SKM-1 treated with dmso at 0.1 percent for 144 hours (cell line): ENCODE data around the gene RBBP4.
"Not testable (repeated sequence)": the region's sequence is repeated elsewhere in the genome, so short reads cannot be mapped to it uniquely, and the experiment has no call there.

Experiments used
- DNase-seq: peaks from one replicate; lab custom pipeline; 2025; ENCODE audit not compliant: unreplicated experiment; lab: John Stamatoyannopoulos, UW

The RBBP4 gene

GRCh38 chr1:32639489-32640075, 11.4 kb upstream of the RBBP4 start:
- no peak for DNase-seq

DNA sequence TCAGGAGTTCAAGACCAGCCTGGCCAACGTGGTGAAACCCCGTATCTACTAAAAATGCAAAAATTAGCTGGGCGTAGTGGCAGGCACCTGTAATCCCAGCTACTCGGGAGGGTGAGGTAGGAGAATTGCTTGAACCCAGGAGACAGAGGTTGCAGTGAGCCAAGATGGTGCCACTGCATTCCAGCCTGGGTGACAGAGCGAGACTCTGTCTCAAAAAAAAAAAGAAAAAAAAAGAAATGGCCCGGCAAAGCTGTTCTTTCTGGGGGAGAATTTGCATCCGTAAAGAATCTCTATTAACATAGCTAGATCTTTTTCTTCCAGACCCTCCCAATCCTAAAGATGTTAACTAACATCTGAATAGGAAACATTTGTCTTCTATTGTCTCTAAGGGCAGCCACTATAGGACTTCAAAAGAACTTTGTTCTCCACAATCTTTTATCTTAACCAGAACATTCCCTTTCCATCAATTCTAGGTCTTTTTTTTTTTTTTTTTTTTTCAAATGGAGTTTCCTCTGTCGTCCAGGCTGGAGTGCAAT, 8.6 kb upstream of the RBBP4 start:
- DNase-seq, result not testable (repeated sequence)

DNA sequence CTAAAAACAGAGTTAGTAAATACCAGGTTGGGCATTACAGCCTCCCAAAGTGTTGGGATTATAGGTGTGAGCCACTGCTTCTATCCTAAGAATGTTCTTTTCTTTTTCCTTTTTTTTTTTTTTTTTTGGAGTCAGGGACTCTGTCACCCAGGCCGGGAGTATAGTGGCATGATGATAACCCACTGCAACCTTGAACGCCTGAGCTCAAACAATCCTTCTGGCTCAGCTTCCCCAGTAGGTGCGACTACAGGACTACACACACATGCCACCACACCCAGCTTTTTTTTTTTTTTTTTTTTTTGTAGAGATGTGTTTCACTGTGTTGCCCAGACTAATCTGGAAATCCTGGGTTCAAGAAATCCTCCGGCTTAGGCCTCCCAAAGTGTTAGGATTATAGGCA, 6.6 kb upstream of the RBBP4 start:
- no peak for DNase-seq

- DNase-seq, result no peak
Observed at GRCh38 chr1:32647308-32648134, 3.5 kb upstream of the RBBP4 start.

DNA sequence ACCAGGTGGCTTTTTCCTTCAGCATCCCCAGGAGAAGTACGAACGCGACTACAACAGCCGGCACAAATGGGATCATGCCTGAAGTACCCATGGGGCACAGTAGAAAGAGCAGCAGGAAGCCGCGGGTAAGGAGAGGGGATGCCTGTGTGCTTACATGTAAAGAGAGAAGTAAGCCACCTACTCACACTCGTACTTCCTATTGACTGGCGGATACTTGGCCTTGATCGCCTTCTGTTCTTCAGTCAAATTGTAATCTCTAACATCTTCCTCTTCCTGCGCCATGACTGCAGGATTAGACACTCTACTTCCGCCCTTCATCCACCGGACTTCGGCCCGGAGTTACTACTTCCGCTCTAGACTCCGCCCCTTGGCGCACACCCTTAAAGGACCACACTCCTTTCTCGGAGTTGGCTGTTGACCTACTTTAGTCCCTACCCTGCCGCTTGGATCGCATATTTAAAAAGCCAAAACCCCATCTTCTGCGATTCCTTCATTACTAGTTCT, 708 bp upstream of the RBBP4 start, which contains the start of gene ZBTB8OS:
TSS of gene ZBTB8OS (minus strand) at position 303 of the 504 bp plus-strand sequence. CDS start at position 282, 21 bp downstream.
- DNase-seq, result peak; percentile 97

GRCh38 chr1:32651461-32652073, 559 bp downstream of the RBBP4 start:
- DNase-seq, result no peak

DNA sequence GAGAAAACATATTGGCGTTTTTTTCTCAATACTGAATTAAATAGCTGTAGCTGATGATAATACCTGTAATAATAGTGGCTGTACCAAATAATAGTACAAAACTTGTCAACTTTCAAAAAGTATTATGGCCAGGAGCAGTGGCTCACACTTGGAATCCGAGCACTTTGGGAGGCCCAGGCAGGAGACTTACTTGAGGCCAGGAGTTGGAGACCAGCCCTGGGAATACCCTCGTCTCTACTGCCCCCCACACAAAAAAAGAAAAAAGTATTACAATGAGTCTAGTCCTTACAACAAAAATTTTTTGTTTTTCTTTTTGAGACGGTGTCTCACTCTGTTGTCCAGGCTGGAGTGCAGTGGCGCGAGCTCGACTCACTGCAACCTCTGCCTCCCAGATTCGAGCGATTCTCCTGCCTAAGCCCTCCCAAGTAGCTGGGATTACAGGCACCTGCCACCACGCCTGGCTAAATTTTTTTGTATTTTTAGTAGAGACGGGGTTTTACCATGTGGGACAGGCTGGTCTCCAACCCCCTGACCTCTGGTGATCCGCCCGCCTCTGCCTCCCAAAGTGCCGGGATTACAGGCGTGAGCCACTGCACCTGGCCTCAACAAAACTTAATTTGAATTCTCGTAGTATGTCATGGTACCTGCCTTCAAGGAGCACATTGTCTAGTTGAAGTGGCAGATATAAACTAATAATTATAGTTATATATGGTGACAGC, 1.4 kb downstream of the RBBP4 start:
- DNase-seq, result no peak

DNA sequence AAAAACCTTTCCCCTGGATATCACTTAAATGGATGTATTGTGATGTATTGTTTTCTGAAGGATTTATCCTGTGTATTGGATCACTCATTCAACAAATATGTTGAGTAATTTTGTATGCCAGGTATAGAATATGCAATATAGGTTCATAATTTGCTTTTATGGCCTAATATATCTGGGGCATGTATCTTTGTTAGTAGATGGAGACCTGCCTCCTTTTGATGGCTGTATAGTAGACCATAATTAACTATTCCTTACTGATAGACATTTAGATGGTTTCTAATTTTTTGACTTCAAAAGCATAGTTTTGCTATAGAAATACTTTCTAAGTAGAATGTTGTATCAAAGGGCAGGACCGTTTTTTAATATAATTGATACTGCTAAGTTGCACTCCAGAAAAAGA, 8.6 kb downstream of the RBBP4 start:
- no peak for DNase-seq

DNA sequence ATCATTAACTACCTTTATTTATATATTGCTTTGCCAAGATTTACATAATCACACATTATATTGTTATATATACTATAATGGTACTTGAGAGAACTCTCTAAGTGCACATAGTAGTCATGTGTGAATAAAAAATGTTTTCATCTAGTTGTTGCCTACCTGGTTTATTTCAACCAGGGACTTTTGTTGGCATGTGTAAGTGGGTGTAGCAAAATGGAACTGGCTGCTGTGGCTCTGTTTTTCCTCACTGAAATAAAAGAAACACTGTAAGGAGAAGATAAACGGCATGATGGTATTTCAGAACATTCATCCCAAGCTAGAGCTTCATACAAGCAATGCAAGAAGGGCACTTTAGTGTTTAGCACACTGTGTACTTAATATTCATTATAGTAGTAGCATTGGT, 14.9 kb downstream of the RBBP4 start:
- DNase-seq, result no peak

GRCh38 chr1:32666901-32667566, 16.0 kb downstream of the RBBP4 start:
- DNase-seq, result no peak

- not testable (repeated sequence) for DNase-seq
Observed at GRCh38 chr1:32668716-32669115, 17.7 kb downstream of the RBBP4 start.

DNA sequence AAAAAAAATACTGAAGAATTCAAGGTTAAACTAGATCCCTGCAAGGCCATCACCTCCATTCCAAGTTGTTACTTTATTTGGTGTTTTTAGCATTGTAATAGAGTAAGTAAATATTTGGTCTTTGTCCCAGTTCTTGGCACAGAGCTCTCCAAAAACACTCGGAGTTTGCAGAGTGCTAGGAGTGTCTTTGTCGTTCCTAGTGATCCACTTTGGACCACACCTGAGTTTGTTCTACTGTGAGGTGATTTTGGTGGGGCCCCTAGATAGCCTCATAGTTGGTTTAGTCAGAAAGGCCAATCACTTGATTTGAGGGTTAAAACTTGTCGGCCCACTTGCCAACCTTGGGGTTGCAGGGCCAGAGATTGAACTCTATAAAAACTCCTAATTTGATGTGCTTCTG, 25.9 kb downstream of the RBBP4 start:
- DNase-seq, result no peak

DNA sequence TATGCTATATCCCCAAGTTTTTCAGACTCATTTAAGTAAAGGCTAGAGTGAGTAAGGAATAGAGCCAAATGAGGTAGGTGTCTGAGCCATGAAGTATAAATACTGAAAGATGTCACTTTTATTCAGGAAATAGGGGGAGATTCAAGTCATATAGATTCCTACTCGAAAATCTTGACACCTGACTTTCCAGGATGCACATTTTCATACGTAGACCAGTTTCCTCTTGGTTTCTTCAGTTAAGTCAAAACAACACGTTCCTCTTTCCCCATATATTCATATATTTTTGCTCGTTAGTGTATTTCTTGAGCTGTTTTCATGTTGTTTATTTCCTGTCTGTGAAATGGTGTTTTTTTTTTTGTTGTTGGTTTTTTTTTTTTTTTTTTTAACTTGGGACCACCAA, 29.0 kb downstream of the RBBP4 start:
- not testable (repeated sequence) for DNase-seq

DNA sequence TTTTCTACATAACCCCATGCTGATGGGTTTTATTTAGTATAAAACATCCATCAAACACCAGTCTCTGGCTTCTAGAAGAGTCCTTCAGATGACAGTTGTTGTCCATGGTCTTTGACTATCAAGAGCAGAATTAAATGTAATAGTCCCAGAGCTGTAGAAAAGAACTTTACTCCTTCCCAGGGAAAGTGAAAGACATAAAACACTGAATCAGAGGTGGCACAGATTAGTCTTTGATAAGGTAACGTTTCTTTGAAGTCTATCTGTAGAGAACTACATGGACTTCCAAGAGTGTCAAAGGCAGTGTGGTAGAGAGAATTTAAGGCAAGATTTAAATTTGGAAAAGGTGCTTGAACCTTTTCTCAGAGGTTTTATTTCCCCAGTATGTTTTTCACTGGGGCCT, 29.6 kb downstream of the RBBP4 start:
- no peak for DNase-seq

- DNase-seq, result no peak
Observed at GRCh38 chr1:32681509-32681908, 30.5 kb downstream of the RBBP4 start.

DNA sequence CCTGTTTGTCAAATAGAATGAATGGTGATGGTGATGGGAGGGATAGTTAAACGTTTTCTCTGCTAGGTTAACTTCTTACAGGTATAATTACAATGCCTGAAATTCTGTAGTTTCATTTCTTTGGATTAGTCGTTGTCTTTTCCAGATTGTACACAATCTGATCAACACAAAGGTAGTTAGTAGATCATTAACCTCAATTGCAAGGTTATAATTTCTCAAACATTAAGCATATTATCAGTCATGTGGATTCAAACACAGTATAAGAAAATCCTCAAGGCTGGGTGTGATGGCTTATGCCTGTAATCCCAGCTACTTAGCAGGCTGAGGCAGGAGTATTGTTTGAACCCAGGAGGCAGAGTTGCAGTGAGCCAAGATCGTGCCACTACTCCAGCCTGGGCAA, 31.0 kb downstream of the RBBP4 start:
- no peak for DNase-seq

GRCh38 chr1:32683397-32683796, 32.4 kb downstream of the RBBP4 start:
- no peak for DNase-seq

DNA sequence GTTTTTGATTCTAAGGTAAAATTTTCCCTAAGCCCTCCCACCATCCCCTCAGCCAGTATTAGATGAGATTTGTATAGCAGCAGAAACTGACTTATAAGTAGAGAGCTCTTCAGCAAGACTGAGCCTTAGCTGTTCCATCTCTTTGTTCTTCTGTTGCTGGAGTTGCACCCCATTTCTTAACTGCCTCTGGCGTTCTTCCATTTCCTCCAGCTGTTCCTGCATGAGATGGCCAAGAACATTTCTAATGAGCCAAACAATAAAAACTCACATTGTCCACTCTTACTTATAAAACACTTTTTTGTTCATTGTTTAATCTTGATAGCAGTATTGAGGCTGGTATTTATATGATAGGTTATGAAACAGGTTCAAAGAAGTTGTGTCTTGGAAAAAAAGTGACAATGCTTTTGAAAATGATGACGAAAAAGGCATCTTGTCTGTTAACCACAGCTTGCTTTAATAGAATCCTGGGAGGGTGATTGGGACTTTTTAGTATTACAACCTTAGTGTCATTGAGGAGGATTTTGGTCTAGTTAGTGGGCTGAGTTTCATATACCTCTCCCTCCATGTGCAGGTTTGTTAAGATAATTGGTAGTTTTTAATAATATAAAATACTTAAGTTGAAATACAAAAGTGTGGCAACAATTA, 33.3 kb downstream of the RBBP4 start:
- no peak for DNase-seq

- DNase-seq, result no peak
Observed at GRCh38 chr1:32685498-32685897, 34.5 kb downstream of the RBBP4 start.

- DNase-seq, result no peak
Observed at GRCh38 chr1:32686387-32686786, 35.4 kb downstream of the RBBP4 start.
